ENCODE results near the gene GIT2. TPM values are rescaled to one million over a fixed set of nuclear protein-coding genes. Genes with fewer than 3 reads are reported as not detected.
"Not testable (repeated sequence)": the region's sequence is repeated elsewhere in the genome, so short reads cannot be mapped to it uniquely, and the experiment has no call there.

The GIT2 gene
- total and polyA plus RNA-seq, 7 donors, result 10.8 to 29.7 (median 20.3) TPM

GRCh38 chr12:109902891-109903418 lies 93.2 kb downstream of the GIT2 start:
- H3K27me3 ChIP-seq (ENCODE audit: insufficient read depth in 3 of 3, low read length in 2 of 3), result no peaks in the 10 kb centered on the region
- DNase-seq, result no peak
- no peak overlapping the region for H3K27ac ChIP-seq
- intact Hi-C loops (cut with DNase I), result no loop called here
- no peak for TF ChIP-seq CTCF (IDR thresholded peaks at IDR 0.05)
- no peak overlapping the region for H3K4me3 ChIP-seq
- ATAC-seq, result no peak
- 71 to 74% (median 73%) methylated on average over 15 of the region's 15 CpGs for WGBS, 3 donors
- peaks cover 0 to 54% of the 10 kb centered on the region in 2 donors for H3K36me3 ChIP-seq (ENCODE audit: insufficient read depth in 1 of 2, low read depth in 1 of 2)
- no peaks in the 10 kb centered on the region for H3K9me3 ChIP-seq
- peaks cover 18% of the 10 kb centered on the region for H3K4me1 ChIP-seq

GRCh38 chr12:109900752-109901580 lies 95.2 kb downstream of the GIT2 start:
- H3K4me1 ChIP-seq, result peaks cover 18% of the 10 kb centered on the region
- peaks cover 0 to 34% of the 10 kb centered on the region in 2 donors for H3K36me3 ChIP-seq (ENCODE audit: insufficient read depth in 1 of 2, low read depth in 1 of 2)
- ATAC-seq (peak in 3 of 4 donors; percentile 1 to 20 (median 6)), DNase-seq (no peak)
- H3K27ac ChIP-seq, result peak overlapping the region; percentile 78
- WGBS, 3 donors, result 4% methylated on average over 16 of the region's 16 CpGs
- TF ChIP-seq CTCF (IDR thresholded peaks at IDR 0.05), result no peak
- intact Hi-C loops (cut with DNase I), result no loop called here
- H3K4me3 ChIP-seq, result peak overlapping the region; percentile 86
- H3K27me3 ChIP-seq (ENCODE audit: insufficient read depth in 3 of 3, low read length in 2 of 3), result no peaks in the 10 kb centered on the region
- H3K9me3 ChIP-seq, result no peaks in the 10 kb centered on the region

GRCh38 chr12:109899783-109900751 lies 96.1 kb downstream of the GIT2 start, which contains the start of gene TCHP:
TSS of gene TCHP (plus strand) at chr12:109900274. CDS start at chr12:109903027, 2,753 bp downstream.
- intact Hi-C loops (cut with DNase I), result no loop called here
- peak; percentile 96 to 98 (median 97) for ATAC-seq
- Histone ChIP-seq H3K27me3 (ENCODE audit: insufficient read depth in 3 of 3, low read length in 2 of 3) (no peaks in the 10 kb centered on the region), H3K4me3 (peak within 1 kb of the TSS; percentile 86), H3K36me3 (ENCODE audit: insufficient read depth in 1 of 2, low read depth in 1 of 2) (peaks cover 0 to 25% of the 10 kb centered on the region in 2 donors), H3K27ac (peak within 1 kb of the TSS; percentile 78), H3K9me3 (no peaks in the 10 kb centered on the region), H3K4me1 (peaks cover 18% of the 10 kb centered on the region)
- TF ChIP-seq CTCF (IDR thresholded peaks at IDR 0.05), result peak; percentile 33
- peak; percentile 90 to 92 for DNase-seq
- 1% methylated on average over 68 to 69 of the region's 69 CpGs for WGBS, 3 donors

- peak overlapping the region; percentile 86 for H3K4me3 ChIP-seq
- WGBS, 3 donors, result 90 to 94% (median 92%) methylated on average over 15 of the region's 15 CpGs
- intact Hi-C loops (cut with DNase I); DNase-seq; ATAC-seq; H3K27me3 ChIP-seq (ENCODE audit: insufficient read depth in 3 of 3, low read length in 2 of 3); H3K9me3 ChIP-seq: not testable (repeated sequence)
- peaks cover 0 to 18% of the 10 kb centered on the region in 2 donors for H3K36me3 ChIP-seq (ENCODE audit: insufficient read depth in 1 of 2, low read depth in 1 of 2)
- peaks cover 18% of the 10 kb centered on the region for H3K4me1 ChIP-seq
- peak overlapping the region; percentile 78 for H3K27ac ChIP-seq
Measured at GRCh38 chr12:109899345-109899744, 96.8 kb downstream of the GIT2 start.
